Activated CD4-positive, alpha-beta T cell treated with anti-CD3 and anti-CD28 coated beads, Interleukin-2, amount 50 U/mL, for 48 hours (primary cell): ENCODE results near the gene SCFD2.
"Not testable (repeated sequence)": the region's sequence is repeated elsewhere in the genome, so short reads cannot be mapped to it uniquely, and the experiment has no call there.

ENCODE experiments used
- DNase-seq, 2 experiments: peaks; one replicate each; pipeline ENCODE4 v3.0.0-alpha.2; 2020

The SCFD2 gene

GRCh38 chr4:53340145-53340544 lies 25.7 kb downstream of the SCFD2 start:
- not testable (repeated sequence) for DNase-seq

DNA sequence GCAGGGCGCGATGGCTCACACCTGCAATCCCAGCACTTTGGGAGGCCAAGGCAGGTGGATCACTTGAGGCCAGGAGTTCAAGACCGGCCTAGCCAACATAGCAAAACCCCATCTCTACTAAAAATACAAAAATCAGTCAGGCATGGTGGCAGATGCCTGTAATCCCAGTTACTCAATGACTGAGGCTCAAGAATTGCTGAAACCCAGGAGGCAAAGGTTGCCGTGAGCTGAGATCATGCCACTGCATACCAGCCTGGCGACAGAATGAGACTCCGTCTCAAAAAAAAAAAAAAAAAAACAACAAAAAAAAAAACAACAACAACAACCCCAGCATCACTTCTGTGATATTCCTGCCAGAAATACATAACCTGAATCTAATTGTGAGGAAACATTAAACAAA lies 30.9 kb downstream of the SCFD2 start:
- DNase-seq: not testable (repeated sequence)

- DNase-seq: no peak
Observed at GRCh38 chr4:53326535-53326934, 39.3 kb downstream of the SCFD2 start.

DNA sequence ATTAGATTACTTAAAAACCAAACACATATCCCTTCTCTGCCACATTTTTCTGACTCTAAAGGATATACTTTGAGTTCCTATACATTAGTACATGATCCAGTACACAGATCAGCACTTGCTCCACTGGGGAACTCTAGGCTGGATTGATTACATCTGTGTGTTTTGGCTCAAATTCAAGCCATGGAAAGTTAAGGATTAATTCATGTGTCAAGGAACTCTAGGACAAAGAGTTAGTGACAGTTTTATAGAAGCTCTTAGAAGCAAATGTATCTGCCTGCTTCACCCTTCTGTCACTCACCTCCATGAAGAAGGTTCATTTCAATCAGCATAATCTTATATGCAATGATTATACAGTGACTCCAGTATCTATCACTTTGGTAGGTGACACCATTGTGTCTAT lies 43.2 kb downstream of the SCFD2 start:
- no peak for DNase-seq

DNA sequence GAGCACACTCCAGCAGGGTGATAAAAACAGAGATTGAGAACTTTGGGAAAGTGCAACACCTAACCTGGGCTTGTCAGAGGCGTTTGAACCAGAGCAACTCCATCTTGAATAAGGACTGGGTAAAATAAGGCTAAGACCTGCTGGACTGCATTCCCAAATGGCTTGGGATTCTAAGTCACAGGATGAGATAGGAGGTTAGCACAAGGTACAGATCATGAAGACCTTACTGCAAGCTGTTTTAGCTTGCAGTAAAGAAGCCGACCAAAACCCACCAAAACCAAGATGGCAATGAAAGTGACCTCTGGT lies 43.9 kb downstream of the SCFD2 start:
- DNase-seq: no peak

- no peak for DNase-seq
Observed at GRCh38 chr4:53321151-53321983, 44.5 kb downstream of the SCFD2 start.

DNA sequence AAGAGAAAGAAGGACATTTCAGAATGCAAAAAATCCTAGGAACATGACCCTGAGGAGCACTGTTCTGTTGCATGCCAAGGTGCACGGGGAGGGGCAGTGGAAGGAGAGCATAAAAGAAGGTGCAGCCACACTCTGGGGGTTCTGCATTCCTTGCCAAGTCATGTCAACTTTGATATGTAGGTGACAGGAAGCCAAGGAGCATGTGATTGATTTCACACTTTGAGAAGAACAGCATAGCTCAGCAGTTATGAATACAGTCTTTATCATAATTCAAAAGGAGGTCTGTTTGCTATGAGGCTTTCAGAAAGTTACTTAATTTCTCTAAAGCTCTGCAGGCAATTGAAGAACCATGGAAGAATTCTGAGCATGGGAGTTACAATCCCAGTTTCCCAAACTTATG lies 50.6 kb downstream of the SCFD2 start:
- no peak for DNase-seq

GRCh38 chr4:53314252-53314651 lies 51.6 kb downstream of the SCFD2 start:
- no peak for DNase-seq

DNA sequence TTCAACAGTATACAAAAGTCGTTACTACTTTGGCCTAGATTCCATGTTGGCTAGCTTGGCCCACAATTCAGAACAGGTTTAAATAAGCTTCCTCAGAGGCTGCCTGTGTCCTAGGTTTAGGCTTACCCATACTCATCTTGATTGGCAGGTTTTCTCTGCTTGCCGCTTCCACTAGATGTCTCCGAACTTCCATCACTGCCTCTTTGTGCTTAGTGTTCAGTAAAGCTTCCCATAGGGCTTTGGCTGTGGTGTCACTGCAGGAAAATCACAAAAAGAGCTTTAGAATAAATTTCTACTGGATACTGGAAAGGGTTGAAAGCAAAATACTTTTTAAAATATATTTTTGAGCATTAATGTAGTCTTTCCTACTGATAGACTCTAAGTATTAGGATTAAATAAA lies 52.4 kb downstream of the SCFD2 start:
- DNase-seq: no peak

DNA sequence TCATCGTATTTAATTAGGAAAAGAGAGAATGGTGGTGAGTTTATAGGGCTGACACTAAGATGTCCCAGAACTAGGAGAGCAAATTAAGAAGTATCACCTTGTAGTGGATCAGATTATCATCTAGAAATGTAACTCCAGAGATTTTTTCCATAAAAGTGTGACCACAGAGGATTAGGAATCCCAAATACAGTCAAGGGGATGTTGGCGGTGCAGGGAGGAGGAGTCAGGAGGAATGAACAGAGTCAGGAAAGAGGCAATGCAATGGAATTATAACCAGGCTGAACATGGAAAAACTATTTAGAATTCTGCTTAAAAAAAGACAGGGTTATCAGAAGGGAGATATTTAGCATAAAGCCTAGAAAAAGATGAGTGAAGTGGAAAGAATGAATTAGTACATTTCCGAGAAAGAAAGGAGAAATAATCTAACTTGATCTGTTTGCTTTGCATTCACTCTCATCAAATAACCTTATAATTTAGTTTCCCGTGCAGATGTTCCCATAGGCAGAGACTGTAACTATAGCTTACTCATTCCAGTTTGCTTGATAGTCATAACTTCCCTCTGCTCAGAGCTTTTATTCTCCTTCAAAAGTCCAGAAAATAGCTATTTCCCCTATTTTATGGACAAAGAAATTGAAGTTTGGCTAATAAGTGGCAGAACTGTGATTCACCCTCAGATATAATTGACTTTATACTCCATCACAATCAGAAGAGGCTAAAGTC lies 56.4 kb downstream of the SCFD2 start:
- no peak for DNase-seq

DNA sequence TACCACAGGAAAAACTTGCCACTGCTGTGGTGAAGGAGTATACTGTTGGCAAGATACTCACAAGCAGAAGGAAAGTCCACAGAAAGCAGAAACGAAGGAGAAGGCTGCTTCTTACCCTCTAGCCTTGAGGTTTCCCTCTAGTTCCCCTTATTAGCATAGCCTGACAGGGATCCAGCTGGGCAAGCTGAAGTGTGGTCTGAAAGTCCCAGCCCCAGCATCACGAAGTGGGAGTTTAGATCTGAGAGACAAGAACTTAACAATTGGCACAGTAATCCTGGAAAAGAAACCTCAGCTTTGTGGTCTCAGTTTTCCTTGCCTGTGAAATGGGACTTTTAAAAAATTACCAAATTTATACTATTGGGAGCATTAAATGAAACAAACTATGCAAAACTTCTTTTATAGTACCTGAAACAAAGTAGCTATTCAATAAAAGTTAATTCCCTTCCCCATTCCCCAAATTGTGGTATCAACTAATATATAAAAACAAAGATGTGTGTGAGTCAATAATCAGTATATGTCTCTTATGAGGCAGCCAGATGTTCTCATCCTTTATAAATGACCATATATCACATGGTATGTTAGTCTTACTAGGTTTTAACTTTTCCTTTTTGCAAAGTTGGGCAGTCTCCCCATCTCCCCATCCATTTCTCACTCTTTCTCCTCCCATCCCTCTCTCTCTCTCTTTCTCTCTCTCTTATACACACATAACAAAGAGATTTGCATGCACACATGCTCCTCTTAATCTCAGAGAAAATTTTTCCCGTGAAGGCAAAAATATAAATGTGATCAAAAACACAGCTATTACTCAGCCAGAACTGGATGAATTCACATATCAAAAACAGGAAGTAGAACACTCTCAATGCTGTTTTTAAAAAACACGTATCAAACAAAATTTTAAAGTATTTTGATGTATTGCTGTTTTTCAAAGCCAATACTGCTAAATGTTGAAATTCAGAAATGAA lies 57.8 kb downstream of the SCFD2 start:
- DNase-seq: no peak

- DNase-seq: no peak
Observed at GRCh38 chr4:53307210-53307609, 58.7 kb downstream of the SCFD2 start.

DNA sequence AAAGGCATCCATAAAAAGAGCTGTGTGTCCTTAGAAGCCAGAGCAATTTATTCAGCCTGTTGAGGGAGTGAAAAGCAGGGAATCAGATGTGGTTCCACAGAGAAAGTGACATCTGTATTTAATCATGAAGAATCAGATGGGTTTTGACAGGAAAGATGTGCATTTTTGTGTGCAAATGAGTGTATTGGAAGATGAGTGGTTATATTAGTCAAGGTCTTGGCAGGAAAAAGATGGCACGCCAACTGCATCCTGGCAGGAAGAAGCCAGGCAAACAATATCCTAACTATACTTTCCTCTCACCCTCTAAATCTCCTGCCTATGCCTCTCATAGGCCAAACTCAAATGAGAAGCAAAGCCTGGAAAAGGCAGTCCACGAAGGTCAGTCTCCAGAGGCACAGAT lies 59.1 kb downstream of the SCFD2 start:
- DNase-seq: no peak

DNA sequence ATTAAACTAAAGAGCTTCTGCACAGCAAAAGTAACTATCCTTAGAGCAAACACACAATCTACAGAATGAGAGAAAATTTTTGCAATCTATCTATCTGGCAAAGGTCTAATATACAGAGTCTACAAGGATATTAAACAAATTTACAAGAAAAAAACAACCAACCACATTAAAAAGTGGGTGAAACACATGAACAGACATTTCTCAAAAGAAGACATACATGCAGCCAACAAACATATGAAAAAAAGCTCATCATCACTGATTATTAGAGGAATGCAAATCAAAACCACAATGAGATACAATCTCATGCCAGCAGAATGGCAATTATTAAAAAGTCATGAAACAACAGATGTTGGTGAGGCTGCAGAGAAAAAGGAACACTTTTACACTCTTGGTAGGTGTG lies 73.7 kb downstream of the SCFD2 start:
- DNase-seq: not testable (repeated sequence)

- DNase-seq: no peak
Observed at GRCh38 chr4:53281438-53281837, 84.4 kb downstream of the SCFD2 start.

GRCh38 chr4:53280846-53281245 lies 85.0 kb downstream of the SCFD2 start:
- DNase-seq: no peak

- DNase-seq: no peak
Observed at GRCh38 chr4:53274609-53275268, 91.1 kb downstream of the SCFD2 start.

DNA sequence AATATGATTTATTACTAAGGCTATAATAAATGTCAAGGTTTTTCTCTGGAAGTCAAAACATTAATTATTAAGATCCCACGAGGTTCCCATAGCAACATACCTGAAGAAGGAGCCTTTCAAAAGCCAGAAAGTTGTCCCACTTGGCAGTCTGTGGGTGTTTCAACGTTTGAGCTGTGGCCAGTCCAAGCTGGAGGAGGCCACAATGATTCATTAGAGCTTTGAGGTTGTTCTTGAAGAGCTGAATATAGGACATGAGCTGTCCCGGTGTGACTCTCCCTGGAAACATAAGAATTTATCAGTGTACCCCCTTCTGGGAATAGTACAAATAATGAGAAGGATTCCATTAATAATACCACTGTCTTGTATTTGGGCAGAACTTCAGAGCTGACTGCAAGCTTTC lies 92.1 kb downstream of the SCFD2 start:
- no peak for DNase-seq

- no peak for DNase-seq
Observed at GRCh38 chr4:53267026-53267425, 98.8 kb downstream of the SCFD2 start.

DNA sequence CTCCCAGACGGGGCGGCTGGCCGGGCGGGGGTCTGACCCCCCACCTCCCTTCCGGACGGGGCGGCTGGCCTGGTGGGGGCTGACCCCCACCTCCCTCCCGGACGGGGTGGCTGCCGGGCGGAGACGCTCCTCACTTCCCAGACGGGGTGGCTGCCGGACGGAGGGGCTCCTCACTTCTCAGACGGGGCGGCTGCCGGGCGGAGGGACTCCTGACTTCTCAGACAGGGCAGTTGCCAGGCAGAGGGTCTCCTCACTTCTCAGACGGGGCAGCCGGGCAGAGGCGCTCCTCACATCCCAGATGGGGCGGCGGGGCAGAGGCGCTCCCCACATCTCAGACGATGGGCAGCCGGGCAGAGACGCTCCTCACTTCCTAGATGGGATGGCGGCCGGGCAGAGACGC lies 109.9 kb downstream of the SCFD2 start:
- DNase-seq: not testable (repeated sequence)

DNA sequence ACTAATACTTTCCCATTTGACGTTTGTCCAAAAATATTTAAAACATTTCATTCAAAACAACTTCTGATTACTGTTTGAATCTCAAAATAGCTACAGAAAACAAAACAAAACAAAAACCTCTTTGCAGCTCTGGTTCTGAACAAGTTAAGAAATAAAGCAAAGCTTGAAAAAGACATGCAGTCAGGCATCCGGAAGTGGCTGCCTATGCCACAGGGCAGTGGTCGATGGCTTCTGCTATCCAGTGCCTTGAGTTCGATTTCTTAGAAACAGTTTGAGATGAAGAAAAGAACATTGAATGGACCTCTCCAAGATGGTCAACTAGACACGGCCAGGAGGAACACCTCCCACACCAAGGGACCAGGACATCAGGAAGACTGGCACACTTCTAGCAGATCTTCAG lies 125.3 kb downstream of the SCFD2 start:
- DNase-seq: no peak

DNA sequence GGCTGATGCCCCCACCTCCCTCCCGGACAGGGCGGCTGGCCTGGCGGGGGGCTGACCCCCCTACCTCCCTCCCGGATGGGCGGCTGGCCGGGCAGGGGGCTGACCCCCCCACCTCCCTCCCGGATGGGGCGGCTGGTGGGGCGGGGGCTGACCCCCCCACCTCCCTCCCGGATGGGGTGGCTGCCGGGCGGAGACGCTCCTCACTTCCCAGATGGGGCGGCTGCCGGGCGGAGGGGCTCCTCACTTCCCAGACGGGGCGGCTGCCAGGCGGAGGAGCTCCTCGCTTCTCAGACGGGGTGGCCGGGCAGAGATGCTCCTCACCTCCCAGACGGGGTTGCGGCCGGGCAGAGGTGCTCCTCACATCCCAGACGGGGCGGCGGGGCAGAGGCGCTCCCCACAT lies 127.5 kb downstream of the SCFD2 start:
- DNase-seq: not testable (repeated sequence)

GRCh38 chr4:53237811-53238210 lies 128.1 kb downstream of the SCFD2 start:
- not testable (repeated sequence) for DNase-seq
